A549 (cell line): ENCODE results near the gene PROCA1.
A peak's percentile ranks its signal among the peaks of the same experiment; 100 is the strongest.

Experiments
- CTCF ChIP-seq: fragments of >200 bp; sonication (Bioruptor Twin); formaldehyde crosslinking; IDR thresholded peaks from 3 replicates; pipeline ENCODE4 v1.5.1; 2016
- EP300 ChIP-seq, 2 experiments: fragments of >200 bp; sonication (Bioruptor Twin); formaldehyde crosslinking; IDR thresholded peaks; 2 replicates in 1 of 2; 3 replicates in 1 of 2; pipeline ENCODE4 v1.6.1; 2016 to 2017
- HDAC2 ChIP-seq: fragments of 200-600 bp; sonication (generic); IDR thresholded peaks from 2 replicates; pipeline ENCODE4 v1.6.1; 2016
- HEYL ChIP-seq: fragments of 250-450 bp; sonication (Bioruptor Pico); IDR thresholded peaks from 2 replicates; pipeline ENCODE4 v1.8.0; 2021; ENCODE audit warnings: mild to moderate bottlenecking, moderate library complexity
- HOXA7 ChIP-seq: fragments of 250-450 bp; sonication (Bioruptor Pico); IDR thresholded peaks from 2 replicates; pipeline ENCODE4 v1.5.0; 2020; ENCODE audit warnings: mild to moderate bottlenecking, moderate library complexity
- JUN ChIP-seq, 2 experiments: fragments of >200 bp; sonication (Bioruptor Twin); formaldehyde crosslinking; IDR thresholded peaks; 2 replicates in 1 of 2; 3 replicates in 1 of 2; pipeline ENCODE4 v1.6.1; 2016 to 2017
- MAFK ChIP-seq: fragments of 450-650 bp; IDR thresholded peaks from 2 replicates; pipeline ENCODE4 v1.6.1; 2014; ENCODE audit not compliant: partially characterized antibody
- MAZ ChIP-seq: fragments of 150-350 bp; IDR thresholded peaks from 2 replicates; pipeline ENCODE4 v1.6.1; 2014; ENCODE audit warnings: antibody characterized with exemption, low read depth, low read length, borderline replicate concordance
- MYC ChIP-seq: IDR thresholded peaks from 2 replicates; pipeline ENCODE4 v1.6.1; 2012; ENCODE audit warnings: mild to moderate bottlenecking, inconsistent platforms, low read length, improper control_type of control experiment, borderline replicate concordance
- PBX3 ChIP-seq: IDR thresholded peaks from 2 replicates; pipeline ENCODE4 v1.6.1; 2012
- POLR2A ChIP-seq: IDR thresholded peaks from 2 replicates; pipeline ENCODE4 v1.6.1; 2012; ENCODE audit warnings: mild to moderate bottlenecking, low read length
- RFX5 ChIP-seq: fragments of 450-650 bp; IDR thresholded peaks from 2 replicates; pipeline ENCODE4 v1.7.1; 2014; ENCODE audit warnings: antibody characterized with exemption, mild to moderate bottlenecking, moderate library complexity
- ZC3H11A ChIP-seq: fragments of 450-650 bp; IDR thresholded peaks from 2 replicates; pipeline ENCODE4 v1.6.1; 2014; ENCODE audit warnings: antibody characterized with exemption, mild to moderate bottlenecking
- TF ChIP-seq, protein P1 (sequence below): IDR thresholded peaks from 2 replicates; pipeline ENCODE4 v1.6.1; 2012

- TF ChIP-seq POLR2A: no peak
- no peak for TF ChIP-seq CTCF
- TF ChIP-seq HOXA7 (CRISPR knock-in tag): peak; percentile 33
- TF ChIP-seq MYC: no peak
- no peak; a peak in 3 of 5 replicates for TF ChIP-seq JUN (IDR thresholded peaks at IDR 0.05)
- no peak for TF ChIP-seq MAFK
- TF ChIP-seq HEYL (CRISPR knock-in tag): no peak
- TF ChIP-seq EP300 (IDR thresholded peaks at IDR 0.05): no peak
- no peak; the same call in none of the 2 replicates for TF ChIP-seq PBX3
- TF ChIP-seq, protein P1, sequence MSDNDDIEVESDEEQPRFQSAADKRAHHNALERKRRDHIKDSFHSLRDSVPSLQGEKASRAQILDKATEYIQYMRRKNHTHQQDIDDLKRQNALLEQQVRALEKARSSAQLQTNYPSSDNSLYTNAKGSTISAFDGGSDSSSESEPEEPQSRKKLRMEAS: no peak
- TF ChIP-seq HDAC2: no peak
- no peak for TF ChIP-seq MAZ
- no peak for TF ChIP-seq ZC3H11A
- TF ChIP-seq RFX5: no peak
Measured at GRCh38 chr17:28724500-28725165, 12.9 kb upstream of the PROCA1 start.
